ENCODE results near the gene FRMPD3. TPM values are rescaled to one million over a fixed set of nuclear protein-coding genes. Genes with fewer than 3 reads are reported as not detected.
"Not testable (repeated sequence)": the region's sequence is repeated elsewhere in the genome, so short reads cannot be mapped to it uniquely, and the experiment has no call there.

Gene FRMPD3
- total RNA-seq, 1 experiment from 2014 or later = 0.09 TPM

DNA sequence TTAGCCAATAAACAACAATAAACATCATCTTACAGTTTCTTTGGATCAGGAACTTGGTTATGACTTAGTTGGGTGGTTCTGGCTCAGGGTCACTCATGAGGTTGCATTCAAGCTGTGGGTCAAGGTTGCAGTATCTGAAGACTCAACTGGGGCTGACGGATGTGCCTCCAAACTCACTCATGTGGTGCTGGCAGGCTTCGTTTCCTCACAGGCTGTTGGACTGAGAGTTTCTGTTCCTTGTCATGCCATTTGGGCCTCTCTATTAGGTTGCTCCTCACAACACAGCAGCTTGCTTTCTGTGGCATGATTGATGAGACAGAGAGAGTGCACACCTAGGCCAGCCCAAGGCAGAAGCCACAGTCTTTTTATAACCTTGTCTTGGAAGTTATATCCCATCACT, 20.7 kb downstream of the FRMPD3 start:
- no peaks in the 10 kb centered on the region for H3K27me3 ChIP-seq (replicated peaks; ENCODE audit: insufficient read depth, low read depth, low read length, poor library complexity)

DNA sequence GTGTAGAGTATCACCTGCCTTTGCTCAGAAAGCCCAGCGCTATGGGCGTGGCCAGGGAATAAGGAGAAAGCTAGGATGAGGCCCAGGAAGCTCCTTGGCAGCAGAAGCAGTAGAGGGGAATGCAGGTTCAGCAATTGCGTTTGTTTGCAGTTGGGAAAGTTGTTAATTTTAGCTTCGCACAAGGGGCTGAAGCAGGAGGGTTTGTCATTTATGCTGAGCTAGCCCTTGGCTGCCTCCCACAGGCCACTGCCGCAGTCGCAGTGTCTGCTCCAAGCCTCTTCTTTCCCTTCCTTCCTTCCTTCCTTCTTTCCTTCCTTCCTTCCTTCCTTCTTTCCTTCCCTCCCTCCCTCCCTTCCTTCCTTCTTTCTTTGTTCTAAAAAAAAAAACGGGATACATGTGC, 21.5 kb downstream of the FRMPD3 start:
- ChIA-PET POLR2A (ENCODE audit: low non-redundant PET) (no interaction called here), CTCF (interaction anchor here (0.7 kb wide), 1 partner anchor 159 kb away, joined by 3 read pairs; no protein-coding TSS in a partner anchor)
- Histone ChIP-seq H3K27ac (ENCODE audit: low read depth, low read length, poor library complexity, severe bottlenecking) (no peak overlapping the region), H3K27me3 (replicated peaks; ENCODE audit: insufficient read depth, low read depth, low read length, poor library complexity) (no peaks in the 10 kb centered on the region), H3K4me1 (ENCODE audit: insufficient read depth, low read length, poor library complexity, severe bottlenecking) (no peaks in the 10 kb centered on the region), H3K9me3 (ENCODE audit: low read depth, low read length, poor library complexity, severe bottlenecking) (no peaks in the 10 kb centered on the region), H3K4me3 (ENCODE audit: low read depth, low read length, poor library complexity, severe bottlenecking) (no peak overlapping the region), H3K36me3 (ENCODE audit: insufficient read depth, low read length, poor library complexity, severe bottlenecking) (no peaks in the 10 kb centered on the region)
- no TSS peak for BruUV-seq (replicated peaks)
- intact Hi-C loops (cut with micrococcal nuclease; ENCODE audit: unreplicated experiment) = no loop called here
- no peak for TF ChIP-seq EZH2 (IDR thresholded peaks at IDR 0.05; ENCODE audit: borderline replicate concordance, low read depth, low read length, poor library complexity, severe bottlenecking)
- TF ChIP-seq, protein P1, sequence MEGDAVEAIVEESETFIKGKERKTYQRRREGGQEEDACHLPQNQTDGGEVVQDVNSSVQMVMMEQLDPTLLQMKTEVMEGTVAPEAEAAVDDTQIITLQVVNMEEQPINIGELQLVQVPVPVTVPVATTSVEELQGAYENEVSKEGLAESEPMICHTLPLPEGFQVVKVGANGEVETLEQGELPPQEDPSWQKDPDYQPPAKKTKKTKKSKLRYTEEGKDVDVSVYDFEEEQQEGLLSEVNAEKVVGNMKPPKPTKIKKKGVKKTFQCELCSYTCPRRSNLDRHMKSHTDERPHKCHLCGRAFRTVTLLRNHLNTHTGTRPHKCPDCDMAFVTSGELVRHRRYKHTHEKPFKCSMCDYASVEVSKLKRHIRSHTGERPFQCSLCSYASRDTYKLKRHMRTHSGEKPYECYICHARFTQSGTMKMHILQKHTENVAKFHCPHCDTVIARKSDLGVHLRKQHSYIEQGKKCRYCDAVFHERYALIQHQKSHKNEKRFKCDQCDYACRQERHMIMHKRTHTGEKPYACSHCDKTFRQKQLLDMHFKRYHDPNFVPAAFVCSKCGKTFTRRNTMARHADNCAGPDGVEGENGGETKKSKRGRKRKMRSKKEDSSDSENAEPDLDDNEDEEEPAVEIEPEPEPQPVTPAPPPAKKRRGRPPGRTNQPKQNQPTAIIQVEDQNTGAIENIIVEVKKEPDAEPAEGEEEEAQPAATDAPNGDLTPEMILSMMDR (conservative IDR thresholded peaks at IDR 0.05; ENCODE audit: low read depth, low read length) = no peak; the same call in 1 of the 2 replicates
- DNase-seq (ENCODE audit: low spot score) = no peak

More for the DNA sequence above, 20.7 kb downstream of the FRMPD3 start:
- no peaks in the 10 kb centered on the region for H3K36me3 ChIP-seq (ENCODE audit: insufficient read depth, low read length, poor library complexity, severe bottlenecking)
- TF ChIP-seq EZH2 (IDR thresholded peaks at IDR 0.05; ENCODE audit: borderline replicate concordance, low read depth, low read length, poor library complexity, severe bottlenecking) = no peak
- TF ChIP-seq, protein P1 (conservative IDR thresholded peaks at IDR 0.05; ENCODE audit: low read depth, low read length) = no peak
- CTCF ChIA-PET = no interaction called here
- POLR2A ChIA-PET (ENCODE audit: low non-redundant PET) = no interaction called here
- no peak overlapping the region for H3K4me3 ChIP-seq (ENCODE audit: low read depth, low read length, poor library complexity, severe bottlenecking)
- H3K9me3 ChIP-seq (ENCODE audit: low read depth, low read length, poor library complexity, severe bottlenecking) = no peaks in the 10 kb centered on the region
- H3K27ac ChIP-seq (ENCODE audit: low read depth, low read length, poor library complexity, severe bottlenecking) = no peak overlapping the region
- intact Hi-C loops (cut with micrococcal nuclease; ENCODE audit: unreplicated experiment) = no loop called here
- no peaks in the 10 kb centered on the region for H3K4me1 ChIP-seq (ENCODE audit: insufficient read depth, low read length, poor library complexity, severe bottlenecking)
- no TSS peak for BruUV-seq (replicated peaks)
- no peak for DNase-seq (ENCODE audit: low spot score)

DNA sequence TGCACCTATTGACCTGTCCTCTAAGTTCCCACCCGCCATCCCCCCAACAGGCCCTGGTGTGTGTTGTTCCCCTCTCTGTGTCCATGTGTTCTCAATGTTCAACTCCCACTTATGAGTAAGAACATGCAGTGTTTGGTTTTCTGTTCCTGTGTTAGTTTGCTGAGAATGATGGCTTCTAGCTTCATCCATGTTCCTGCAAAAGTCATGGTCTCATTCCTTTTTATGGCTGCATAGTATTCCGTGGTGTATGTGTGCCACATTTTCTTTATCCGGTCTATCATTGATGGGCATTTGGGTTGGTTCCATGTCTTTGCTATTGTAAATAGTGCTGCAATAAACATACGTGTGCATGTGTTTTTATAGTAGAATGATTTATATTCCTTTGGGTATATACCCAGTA, 22.0 kb downstream of the FRMPD3 start:
- H3K36me3 ChIP-seq (ENCODE audit: insufficient read depth, low read length, poor library complexity, severe bottlenecking); POLR2A ChIA-PET (ENCODE audit: low non-redundant PET); H3K27ac ChIP-seq (ENCODE audit: low read depth, low read length, poor library complexity, severe bottlenecking); H3K4me3 ChIP-seq (ENCODE audit: low read depth, low read length, poor library complexity, severe bottlenecking); BruUV-seq (replicated peaks); intact Hi-C loops (cut with micrococcal nuclease; ENCODE audit: unreplicated experiment); H3K9me3 ChIP-seq (ENCODE audit: low read depth, low read length, poor library complexity, severe bottlenecking); CTCF ChIA-PET; H3K4me1 ChIP-seq (ENCODE audit: insufficient read depth, low read length, poor library complexity, severe bottlenecking); H3K27me3 ChIP-seq (replicated peaks; ENCODE audit: insufficient read depth, low read depth, low read length, poor library complexity); DNase-seq (ENCODE audit: low spot score): not testable (repeated sequence)

DNA sequence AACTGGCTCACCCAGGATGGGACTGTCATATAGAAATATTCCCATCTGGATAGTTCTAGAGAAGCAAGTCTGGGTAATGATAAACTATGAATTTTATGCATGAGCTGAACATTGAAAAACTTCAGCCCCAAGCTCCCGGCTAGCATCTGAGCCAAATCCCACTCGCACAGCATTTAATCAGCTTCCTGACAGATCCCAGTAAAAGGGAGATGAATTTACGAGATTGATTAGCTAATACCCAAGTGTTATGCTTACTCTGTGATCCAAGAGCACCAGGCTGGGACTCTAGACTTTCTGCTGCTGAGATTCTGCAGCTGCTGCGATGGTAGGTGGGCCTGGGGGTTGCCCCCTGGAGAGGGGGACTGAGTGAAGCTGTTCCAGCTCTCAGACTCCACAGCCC, 28.0 kb downstream of the FRMPD3 start:
- DNase-seq (ENCODE audit: low spot score) = no peak
- POLR2A ChIA-PET (ENCODE audit: low non-redundant PET) = no interaction called here
- H3K36me3 ChIP-seq (ENCODE audit: insufficient read depth, low read length, poor library complexity, severe bottlenecking) = no peaks in the 10 kb centered on the region
- CTCF ChIA-PET = interaction anchor here (0.7 kb wide), 1 partner anchor 151 kb away, joined by 3 read pairs; the partner anchor contains the start of gene PRPS1
- no peak overlapping the region for H3K4me3 ChIP-seq (ENCODE audit: low read depth, low read length, poor library complexity, severe bottlenecking)
- TF ChIP-seq EZH2 (IDR thresholded peaks at IDR 0.05; ENCODE audit: borderline replicate concordance, low read depth, low read length, poor library complexity, severe bottlenecking) = no peak
- TF ChIP-seq, protein P1 (conservative IDR thresholded peaks at IDR 0.05; ENCODE audit: low read depth, low read length) = no peak
- no peak overlapping the region for H3K27ac ChIP-seq (ENCODE audit: low read depth, low read length, poor library complexity, severe bottlenecking)
- H3K9me3 ChIP-seq (ENCODE audit: low read depth, low read length, poor library complexity, severe bottlenecking) = no peaks in the 10 kb centered on the region
- BruUV-seq (replicated peaks) = no TSS peak
- no peaks in the 10 kb centered on the region for H3K4me1 ChIP-seq (ENCODE audit: insufficient read depth, low read length, poor library complexity, severe bottlenecking)
- intact Hi-C loops (cut with micrococcal nuclease; ENCODE audit: unreplicated experiment) = no loop called here
- H3K27me3 ChIP-seq (replicated peaks; ENCODE audit: insufficient read depth, low read depth, low read length, poor library complexity) = no peaks in the 10 kb centered on the region
